Left lobe of liver (tissue), 2 donors: ENCODE results near the gene TSC22D3. TPM values are rescaled to one million over a fixed set of nuclear protein-coding genes. Genes with fewer than 3 reads are reported as not detected.
A peak's percentile ranks its signal among the peaks of the same experiment; 100 is the strongest.
"Not testable (repeated sequence)": the region's sequence is repeated elsewhere in the genome, so short reads cannot be mapped to it uniquely, and the experiment has no call there.

Source experiments
- ATAC-seq: fragments of 200-7000 bp; cut with Tn5 transposase; one replicate; pipeline ENCODE4 v1.9.1; 2020; ENCODE audit warnings: mild to moderate bottlenecking, moderate library complexity
- DNase-seq: peaks from one replicate; pipeline ENCODE4 v3.0.0-alpha.2; 2020; ENCODE audit warnings: low spot score
- total RNA-seq: library from RNA; stranded (reverse); gene quantifications from one replicate; pipeline ENCODE4 v1.2.1, GENCODE V29; 2021
- donor health status: DM: no; HTN: no; CAD: no; lungs with moderate emphysema.
- donor health status: DM: no; HTN: yes; CAD: no.

The TSC22D3 gene
- 139 TPM for total RNA-seq

GRCh38 chrX:107775734-107776511, at the start of gene TSC22D3:
Gene TSC22D3, minus strand, starts transcription at chrX:107775787. Its CDS starts 368 bp downstream, at chrX:107775419.
- DNase-seq: peak; percentile 85
- ATAC-seq: peak; percentile 85

- no peak for DNase-seq
These were observed 47.9 kb upstream of the TSC22D3 start for GRCh38 chrX:107823456-107823855.

DNA sequence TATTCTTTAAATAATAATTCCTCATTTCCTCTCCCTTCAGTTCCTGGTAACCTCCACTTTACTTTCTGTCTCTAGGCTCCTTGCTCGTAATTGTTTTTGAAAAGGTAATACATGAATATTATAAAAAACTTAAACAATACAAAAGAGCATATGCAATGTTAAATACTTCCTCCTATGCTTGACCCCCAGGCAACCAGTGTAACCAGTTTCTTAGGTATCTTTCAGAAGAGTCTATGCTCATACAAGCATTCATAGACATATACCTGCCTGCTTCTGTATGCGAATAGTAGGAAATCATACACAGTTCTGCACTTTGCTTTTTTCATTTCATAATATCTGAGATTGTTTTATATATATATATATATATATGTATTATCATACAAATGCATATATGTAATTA, 47.5 kb upstream of the TSC22D3 start:
- DNase-seq (no peak), ATAC-seq (no peak)

More at GRCh38 chrX:107823456-107823855, 47.9 kb upstream of the TSC22D3 start:
- no peak for ATAC-seq

- DNase-seq: no peak
- no peak for ATAC-seq
These were observed 43.4 kb upstream of the TSC22D3 start for GRCh38 chrX:107818900-107819521.

- not testable (repeated sequence) for DNase-seq, ATAC-seq
These were observed 34.5 kb upstream of the TSC22D3 start for GRCh38 chrX:107810053-107810452.

DNA sequence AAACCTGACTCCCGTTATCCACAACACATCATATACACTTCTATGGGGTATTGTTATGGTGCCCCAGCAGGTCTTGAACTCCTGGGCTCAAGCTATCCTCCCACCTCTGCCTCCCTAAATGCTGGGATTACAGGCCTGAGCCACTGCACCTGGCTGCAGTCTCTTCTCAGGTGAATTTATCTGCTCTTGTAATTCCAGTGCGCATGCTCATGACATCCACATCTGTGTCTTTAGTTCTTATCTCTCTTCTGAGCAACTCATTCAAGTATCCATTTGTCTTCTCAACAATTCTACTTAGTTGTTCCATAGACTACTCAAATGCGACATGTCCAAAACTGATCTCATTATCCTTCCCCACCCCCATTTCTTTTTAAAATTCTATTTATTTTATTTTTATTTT, 29.6 kb upstream of the TSC22D3 start:
- no peak for DNase-seq

DNA sequence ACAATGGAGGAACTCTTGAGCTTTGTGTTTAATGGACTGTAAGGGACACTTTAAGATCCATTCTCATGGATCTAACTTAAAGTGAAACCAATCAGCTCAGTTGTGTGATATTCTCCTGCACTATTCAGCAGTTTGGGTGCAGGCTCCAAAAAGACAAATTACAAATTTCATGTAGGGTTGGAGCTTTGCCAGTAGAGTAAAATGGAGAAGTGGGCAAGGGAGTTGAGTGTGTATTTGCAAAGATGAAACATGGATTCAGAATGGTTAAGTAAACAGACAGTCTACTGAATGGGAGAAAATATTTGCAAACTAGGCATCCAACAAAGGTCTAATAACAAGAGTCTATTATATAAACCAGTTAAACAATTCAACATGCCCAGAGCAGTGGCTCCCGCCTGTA, 28.8 kb upstream of the TSC22D3 start:
- ATAC-seq (no peak), DNase-seq (no peak)

More for the DNA sequence above, 29.6 kb upstream of the TSC22D3 start:
- ATAC-seq: no peak

DNA sequence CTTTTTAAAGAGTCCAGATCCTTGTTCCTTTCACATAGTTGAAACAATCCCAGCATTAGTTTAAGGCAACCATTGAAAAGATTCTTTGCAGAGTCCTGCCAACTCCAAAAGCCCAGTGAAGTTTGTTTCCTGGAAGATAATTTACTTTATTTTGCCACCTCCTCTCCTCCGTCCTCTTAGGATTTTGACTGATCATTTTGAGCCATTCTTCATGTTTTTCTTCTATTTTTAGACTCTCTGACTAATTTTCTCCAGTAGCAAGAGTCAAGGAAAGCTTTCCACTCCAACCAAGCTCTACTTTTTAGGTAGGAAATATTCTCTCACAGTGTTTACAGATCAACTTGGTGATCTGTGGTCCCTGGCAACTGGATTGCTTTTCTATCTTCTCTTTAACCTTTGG, 12.2 kb upstream of the TSC22D3 start:
- DNase-seq (no peak), ATAC-seq (no peak)

- DNase-seq (no peak), ATAC-seq (no peak)
These were observed 4.9 kb upstream of the TSC22D3 start for GRCh38 chrX:107780525-107780924.

- DNase-seq (no peak), ATAC-seq (no peak)
These were observed 1.9 kb upstream of the TSC22D3 start, which contains the start of gene NCBP2L for GRCh38 chrX:107777536-107777832. Gene NCBP2L, plus strand, starts transcription at chrX:107777733. Its CDS starts 16,488 bp downstream, at chrX:107794221.

- ATAC-seq (peak; percentile 73), DNase-seq (peak; percentile 72)
These were observed 1.3 kb upstream of the TSC22D3 start for GRCh38 chrX:107776649-107777535.

DNA sequence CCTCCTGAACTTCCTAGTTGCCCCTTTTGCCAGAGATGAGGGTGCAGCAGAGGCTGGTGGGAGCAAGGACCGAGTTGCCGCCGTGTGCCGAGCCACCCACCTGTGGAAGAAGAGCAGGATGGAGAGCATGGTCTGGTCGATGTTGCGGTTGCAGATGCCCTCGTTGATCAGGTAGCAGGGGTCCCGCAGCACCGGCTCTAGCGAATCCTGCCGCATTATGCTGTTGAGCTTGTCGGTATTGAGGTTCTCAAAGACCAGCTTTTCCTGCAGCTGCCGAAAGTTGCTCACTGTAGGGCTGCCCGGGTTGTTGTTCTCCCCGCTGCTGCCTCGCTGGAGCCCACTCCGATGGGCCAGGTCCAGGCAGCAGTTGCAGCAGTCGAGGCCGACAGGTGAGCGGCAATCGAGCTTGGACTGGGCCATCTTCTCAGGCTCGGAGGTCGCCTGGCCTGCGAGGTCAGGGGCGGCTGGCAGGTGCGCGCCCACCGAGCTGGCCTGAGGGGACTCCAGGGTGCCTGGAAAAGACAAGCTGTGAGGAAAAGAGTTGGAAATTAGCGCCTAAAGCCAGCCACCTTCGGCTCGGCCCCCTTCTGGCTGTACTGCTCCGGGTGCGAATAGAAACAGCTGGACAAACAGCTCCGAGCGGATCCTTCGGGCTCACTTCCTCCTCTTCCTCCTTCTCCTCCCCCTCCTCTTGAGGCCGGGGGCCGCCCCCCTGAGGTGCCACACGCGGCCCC, 420 bp downstream of the TSC22D3 start:
- ATAC-seq (peak; percentile 2), DNase-seq (no peak)

- DNase-seq: no peak
- peak; percentile 31 for ATAC-seq
These were observed 1.6 kb downstream of the TSC22D3 start for GRCh38 chrX:107773906-107774435.

- DNase-seq (no peak), ATAC-seq (no peak)
These were observed 2.4 kb downstream of the TSC22D3 start for GRCh38 chrX:107773206-107773605.

DNA sequence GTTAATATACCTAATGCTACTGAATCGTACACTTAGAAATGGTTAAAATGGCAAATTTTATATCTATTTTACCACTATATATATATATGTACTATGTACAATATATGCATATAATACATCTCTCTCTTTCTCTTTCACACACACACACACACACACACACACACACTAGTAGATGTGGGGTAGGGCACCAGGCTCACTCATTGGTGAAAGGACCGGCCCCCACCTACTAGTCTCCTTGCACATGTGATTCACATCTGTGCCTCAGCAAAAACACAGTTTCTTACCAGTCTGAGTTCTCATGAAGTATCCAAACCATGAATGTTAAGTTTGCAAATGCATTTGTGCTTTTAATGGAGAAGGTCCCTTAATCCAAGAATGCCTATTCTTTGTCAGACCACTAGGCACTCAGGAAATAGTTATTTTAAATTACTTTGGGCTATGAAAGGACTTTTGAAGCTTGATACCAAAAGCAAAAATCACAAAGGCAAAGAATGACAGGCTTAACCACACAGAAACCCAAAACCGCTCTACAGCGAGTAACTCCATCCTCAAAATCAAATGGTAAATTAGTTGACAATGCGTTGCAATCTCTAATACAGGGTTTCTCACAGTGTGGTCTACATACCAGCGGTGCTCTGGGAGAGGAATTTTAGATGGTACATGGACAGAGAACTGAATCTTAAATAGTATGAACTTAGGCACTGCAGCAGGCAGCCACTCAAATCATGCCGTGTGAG, 5.8 kb downstream of the TSC22D3 start:
- DNase-seq (no peak), ATAC-seq (no peak)

DNA sequence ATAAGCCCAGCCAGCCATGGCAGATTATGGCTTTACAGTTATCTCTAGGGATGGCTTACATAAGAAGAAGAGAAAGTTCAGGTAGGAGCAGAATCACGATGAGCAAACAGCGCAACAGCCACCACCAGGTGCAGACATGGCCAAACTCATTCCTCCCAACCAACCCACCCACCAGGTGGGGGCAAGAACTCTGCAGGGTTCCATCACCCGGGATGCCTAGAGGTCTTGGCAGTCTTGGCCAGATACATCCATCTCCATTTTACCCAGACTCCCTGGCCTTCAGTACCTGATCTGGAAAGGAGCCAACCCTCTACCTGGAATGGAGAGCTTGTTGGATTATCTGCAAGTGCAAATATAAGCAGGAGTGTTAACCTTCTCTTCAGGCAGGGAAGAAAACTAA, 7.5 kb downstream of the TSC22D3 start:
- ATAC-seq (no peak), DNase-seq (no peak)

DNA sequence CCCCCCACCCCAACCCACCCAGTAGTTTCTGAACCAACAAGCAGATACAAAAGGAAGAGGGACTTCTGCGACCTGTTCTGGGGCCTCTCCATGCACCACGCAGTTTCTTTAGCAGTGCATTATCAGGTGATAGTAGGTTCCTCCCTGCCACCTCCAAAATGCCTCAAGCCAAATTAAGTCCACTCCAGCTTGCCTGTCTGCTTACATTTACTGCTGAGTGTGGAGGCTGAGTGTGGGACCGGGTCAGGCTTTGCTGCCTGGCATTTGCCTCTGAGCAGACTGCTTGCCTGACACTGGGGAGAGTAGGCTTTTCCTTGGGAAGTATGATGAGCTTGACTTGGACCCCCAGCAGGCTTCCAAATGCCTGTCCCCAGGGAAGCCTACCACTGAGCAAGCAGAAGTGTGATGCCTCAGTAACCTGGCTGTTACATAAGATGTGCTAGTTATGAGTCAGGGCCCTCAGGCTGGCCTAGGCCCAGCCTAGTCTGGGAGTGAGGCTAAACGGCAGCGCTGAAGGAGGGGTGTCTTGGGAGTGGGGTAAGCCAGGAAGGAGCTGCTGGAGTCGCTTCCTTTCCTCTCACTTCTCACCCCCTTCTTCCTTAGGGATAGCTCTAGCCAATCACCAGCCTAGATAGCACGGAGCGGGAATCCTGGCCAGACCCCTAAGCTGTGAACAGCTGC, 9.0 kb downstream of the TSC22D3 start:
- DNase-seq (no peak), ATAC-seq (peak; percentile 43)

DNA sequence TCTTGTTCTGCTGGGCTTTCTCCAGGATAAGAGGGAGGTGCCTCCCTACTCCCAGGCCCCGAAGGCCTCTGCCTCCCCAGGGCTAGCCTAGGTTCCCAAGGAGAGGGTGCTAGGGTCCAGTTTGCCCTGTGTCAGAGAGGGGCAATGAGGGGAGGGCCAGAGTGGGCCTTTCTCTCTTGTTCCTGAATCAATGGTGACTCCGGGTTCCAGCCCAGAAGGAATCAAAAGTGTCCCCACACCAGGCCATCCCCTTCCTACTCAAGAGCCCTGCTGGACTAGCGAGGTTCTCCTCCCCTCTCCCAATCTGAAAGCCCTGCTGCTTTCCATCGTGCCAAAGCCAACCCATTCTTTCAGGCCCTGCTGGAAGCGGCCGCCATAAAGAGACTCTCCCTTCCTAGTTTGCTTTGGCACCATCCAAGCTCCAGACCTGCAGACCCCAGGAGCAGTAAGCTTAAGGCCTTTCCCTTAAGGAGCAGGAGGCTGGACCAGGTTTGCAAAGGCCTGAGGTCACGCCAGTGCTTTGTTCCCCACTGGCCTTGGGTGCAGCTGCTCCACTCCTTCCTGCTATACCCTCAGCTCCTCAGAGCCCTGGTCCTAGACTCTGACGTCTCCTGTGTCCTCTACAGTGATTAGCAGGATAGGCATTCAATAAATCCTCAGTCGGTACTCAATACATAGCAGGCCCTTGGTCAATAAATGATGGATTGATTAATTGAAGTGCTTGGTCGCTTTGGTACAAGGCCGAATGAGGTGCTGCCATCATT, 10.6 kb downstream of the TSC22D3 start:
- ATAC-seq: no peak
- DNase-seq: no peak
